ENCODE data around the gene CABP1. TPM values are rescaled to one million over a fixed set of nuclear protein-coding genes. Genes with fewer than 3 reads are reported as not detected.

CABP1 gene
- total RNA-seq, 1 experiment from 2014 or later = not detected

- ChIA-PET CTCF (interaction anchor here (0.6 to 0.7 kb wide), 3 partner anchors 16 to 460 kb away, joined by 3 to 4 read pairs (median 3); no protein-coding TSS in a partner anchor), POLR2A (ENCODE audit: unreplicated experiment) (no interaction called here)
- intact Hi-C loops (cut with micrococcal nuclease; ENCODE audit: unreplicated experiment) = no loop called here
- no peaks in the 10 kb centered on the region for H3K27me3 ChIP-seq (ENCODE audit: insufficient read depth, low read depth)
- no peak overlapping the region for H3K4me3 ChIP-seq
- no TSS peak for BruUV-seq (replicated peaks)
- no peak overlapping the region for H3K4me2 ChIP-seq
- H3K9me2 ChIP-seq (ENCODE audit: insufficient read depth) = no peaks in the 10 kb centered on the region
- H3K79me2 ChIP-seq (ENCODE audit: low read depth) = peaks cover 3% of the 10 kb centered on the region
- peaks cover 8% of the 10 kb centered on the region; the same call in 1 of the 2 replicates for H3F3A ChIP-seq (ENCODE audit: insufficient read depth, low read depth)
- no peaks in the 10 kb centered on the region for H4K20me1 ChIP-seq (ENCODE audit: insufficient read depth)
- H3K27ac ChIP-seq = no peak overlapping the region
- no peak for DNase-seq
- no peaks in the 10 kb centered on the region; the same call in 1 of the 2 replicates for H3K4me1 ChIP-seq (replicated peaks; ENCODE audit: insufficient read depth)
- no peak overlapping the region for H2AFZ ChIP-seq
- TF ChIP-seq, protein P1, sequence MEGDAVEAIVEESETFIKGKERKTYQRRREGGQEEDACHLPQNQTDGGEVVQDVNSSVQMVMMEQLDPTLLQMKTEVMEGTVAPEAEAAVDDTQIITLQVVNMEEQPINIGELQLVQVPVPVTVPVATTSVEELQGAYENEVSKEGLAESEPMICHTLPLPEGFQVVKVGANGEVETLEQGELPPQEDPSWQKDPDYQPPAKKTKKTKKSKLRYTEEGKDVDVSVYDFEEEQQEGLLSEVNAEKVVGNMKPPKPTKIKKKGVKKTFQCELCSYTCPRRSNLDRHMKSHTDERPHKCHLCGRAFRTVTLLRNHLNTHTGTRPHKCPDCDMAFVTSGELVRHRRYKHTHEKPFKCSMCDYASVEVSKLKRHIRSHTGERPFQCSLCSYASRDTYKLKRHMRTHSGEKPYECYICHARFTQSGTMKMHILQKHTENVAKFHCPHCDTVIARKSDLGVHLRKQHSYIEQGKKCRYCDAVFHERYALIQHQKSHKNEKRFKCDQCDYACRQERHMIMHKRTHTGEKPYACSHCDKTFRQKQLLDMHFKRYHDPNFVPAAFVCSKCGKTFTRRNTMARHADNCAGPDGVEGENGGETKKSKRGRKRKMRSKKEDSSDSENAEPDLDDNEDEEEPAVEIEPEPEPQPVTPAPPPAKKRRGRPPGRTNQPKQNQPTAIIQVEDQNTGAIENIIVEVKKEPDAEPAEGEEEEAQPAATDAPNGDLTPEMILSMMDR (conservative IDR thresholded peaks at IDR 0.05) = no peak
- no peak for TF ChIP-seq EZH2 (IDR thresholded peaks at IDR 0.05; ENCODE audit: low read depth)
- H3K9me3 ChIP-seq (ENCODE audit: insufficient read depth, low read depth) = no peaks in the 10 kb centered on the region
- no peaks in the 10 kb centered on the region for H3K36me3 ChIP-seq (ENCODE audit: low read depth)
These were observed 65.6 kb downstream of the CABP1 start for GRCh38 chr12:120706029-120706428.

DNA sequence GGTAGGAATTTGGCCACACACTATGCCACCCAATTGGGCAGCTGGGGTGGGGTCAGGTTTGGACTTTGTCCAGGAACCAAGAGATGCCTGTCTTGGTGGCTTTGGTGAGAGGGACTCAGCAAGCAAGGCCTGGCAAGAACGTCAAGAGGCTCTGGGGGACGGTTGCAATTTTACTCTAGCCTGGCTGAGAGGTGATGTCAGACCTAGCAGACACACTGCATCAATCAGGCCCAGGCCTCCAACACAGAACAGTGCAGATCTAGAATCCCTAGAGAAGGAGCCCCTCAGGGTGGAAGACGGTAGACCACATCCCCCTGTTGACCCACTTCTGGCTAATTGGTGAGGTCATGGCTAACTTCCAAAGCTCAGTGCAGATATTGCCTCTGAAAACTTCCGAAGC is 68.2 kb downstream of the CABP1 start:
- H3K27me3 ChIP-seq (ENCODE audit: insufficient read depth, low read depth) = no peaks in the 10 kb centered on the region
- peaks cover 20% of the 10 kb centered on the region for H3K79me2 ChIP-seq (ENCODE audit: low read depth)
- no peaks in the 10 kb centered on the region for H3K36me3 ChIP-seq (ENCODE audit: low read depth)
- H3K9me2 ChIP-seq (ENCODE audit: insufficient read depth) = no peaks in the 10 kb centered on the region
- H2AFZ ChIP-seq = no peak overlapping the region
- no peak overlapping the region for H3K4me3 ChIP-seq
- POLR2A ChIA-PET (ENCODE audit: unreplicated experiment) = no interaction called here
- peaks cover 8% of the 10 kb centered on the region; the same call in 1 of the 2 replicates for H3F3A ChIP-seq (ENCODE audit: insufficient read depth, low read depth)
- no peak for DNase-seq
- intact Hi-C loops (cut with micrococcal nuclease; ENCODE audit: unreplicated experiment) = no loop called here
- TF ChIP-seq, protein P1 (conservative IDR thresholded peaks at IDR 0.05) = no peak
- TF ChIP-seq EZH2 (IDR thresholded peaks at IDR 0.05; ENCODE audit: low read depth) = no peak
- no TSS peak for BruUV-seq (replicated peaks)
- peaks cover 4% of the 10 kb centered on the region; the same call in 1 of the 2 replicates for H4K20me1 ChIP-seq (ENCODE audit: insufficient read depth)
- no peak overlapping the region for H3K4me2 ChIP-seq
- no peak overlapping the region for H3K27ac ChIP-seq
- H3K4me1 ChIP-seq (replicated peaks; ENCODE audit: insufficient read depth) = peaks cover 7% of the 10 kb centered on the region; the same call in 1 of the 2 replicates
- CTCF ChIA-PET = no interaction called here
- H3K9me3 ChIP-seq (ENCODE audit: insufficient read depth, low read depth) = no peaks in the 10 kb centered on the region

DNA sequence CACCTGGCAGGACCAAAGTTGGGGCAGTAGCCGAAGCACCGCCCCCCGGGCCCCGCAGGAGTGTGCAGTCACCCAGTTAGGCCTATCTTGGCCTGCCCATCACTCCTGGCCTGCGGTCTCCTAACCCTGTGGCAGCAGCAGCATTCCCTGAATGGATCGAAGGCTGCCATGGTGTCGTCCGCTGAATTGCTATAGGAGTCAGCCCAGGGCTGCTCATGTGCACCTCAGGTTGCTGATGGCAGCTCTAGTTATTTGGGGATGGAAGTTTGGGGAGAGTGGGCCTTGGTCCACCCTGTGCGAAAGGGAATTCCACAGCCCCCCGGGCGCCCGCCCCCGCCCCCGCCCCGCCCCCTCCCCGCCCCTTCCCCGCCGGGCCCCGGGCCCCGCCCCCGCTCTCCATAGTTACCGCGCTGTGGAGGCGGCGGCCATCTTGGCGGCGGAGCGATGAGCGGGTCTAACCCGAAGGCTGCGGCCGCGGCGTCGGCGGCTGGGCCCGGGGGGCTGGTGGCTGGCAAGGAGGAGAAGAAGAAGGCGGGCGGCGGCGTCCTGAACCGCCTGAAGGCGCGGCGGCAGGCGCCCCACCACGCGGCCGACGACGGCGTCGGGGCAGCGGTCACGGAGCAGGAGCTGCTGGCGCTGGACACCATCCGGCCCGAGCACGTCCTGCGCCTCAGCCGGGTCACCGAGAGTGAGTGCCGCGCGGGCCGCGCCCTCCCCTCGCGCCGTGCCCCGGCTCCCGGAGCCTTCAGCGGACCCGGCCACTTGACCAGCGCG is 69.8 kb downstream of the CABP1 start, which contains the start of gene UNC119B:
UNC119B (plus strand) TSS at position 428 of the 774 bp plus-strand sequence; CDS start at position 445, 17 bp downstream.
- POLR2A ChIA-PET (ENCODE audit: unreplicated experiment) = interaction anchor here (0.6 kb wide), 1 partner anchor 160 kb away, joined by 20 read pairs; no protein-coding TSS in a partner anchor
- peak within 1 kb of the TSS; percentile 93 for H3K4me2 ChIP-seq
- peak in 1 of 2 experiments; percentile 63 for DNase-seq
- no TSS peak for BruUV-seq (replicated peaks)
- peaks cover 8% of the 10 kb centered on the region; the same call in 1 of the 2 replicates for H3F3A ChIP-seq (ENCODE audit: insufficient read depth, low read depth)
- peaks cover 20% of the 10 kb centered on the region for H3K79me2 ChIP-seq (ENCODE audit: low read depth)
- peak within 1 kb of the TSS; percentile 88 for H2AFZ ChIP-seq
- no peak for TF ChIP-seq EZH2 (IDR thresholded peaks at IDR 0.05; ENCODE audit: low read depth)
- TF ChIP-seq, protein P1 (conservative IDR thresholded peaks at IDR 0.05) = no peak
- no peaks in the 10 kb centered on the region for H3K9me2 ChIP-seq (ENCODE audit: insufficient read depth)
- H3K4me1 ChIP-seq (replicated peaks; ENCODE audit: insufficient read depth) = peaks cover 7% of the 10 kb centered on the region; the same call in 1 of the 2 replicates
- no peak within 1 kb of the TSS; the same call in 1 of the 2 replicates for H3K27ac ChIP-seq
- no peaks in the 10 kb centered on the region for H3K27me3 ChIP-seq (ENCODE audit: insufficient read depth, low read depth)
- H4K20me1 ChIP-seq (ENCODE audit: insufficient read depth) = peaks cover 4% of the 10 kb centered on the region; the same call in 1 of the 2 replicates
- CTCF ChIA-PET = interaction anchor here (0.6 kb wide), 1 partner anchor 256 kb away, joined by 5 read pairs; no protein-coding TSS in a partner anchor
- intact Hi-C loops (cut with micrococcal nuclease; ENCODE audit: unreplicated experiment) = loop anchor here (5.0 kb wide), 2 partner anchors 147 to 262 kb away; no protein-coding TSS in a partner anchor
- H3K36me3 ChIP-seq (ENCODE audit: low read depth) = no peaks in the 10 kb centered on the region
- peak within 1 kb of the TSS; percentile 87 for H3K4me3 ChIP-seq
- no peaks in the 10 kb centered on the region for H3K9me3 ChIP-seq (ENCODE audit: insufficient read depth, low read depth)
